ENCODE data around the gene MAG. TPM values are rescaled to one million over a fixed set of nuclear protein-coding genes. Genes with fewer than 3 reads are reported as not detected.

The MAG gene
- total RNA-seq, 6 experiments from 2014 or later = not detected

GRCh38 chr19:35309481-35310279 lies 17.7 kb downstream of the MAG start:
- H3K27ac Mint-ChIP-seq = no peak overlapping the region
- no peak overlapping the region for H3K4me3 Mint-ChIP-seq
- TF ChIP-seq, protein P1, sequence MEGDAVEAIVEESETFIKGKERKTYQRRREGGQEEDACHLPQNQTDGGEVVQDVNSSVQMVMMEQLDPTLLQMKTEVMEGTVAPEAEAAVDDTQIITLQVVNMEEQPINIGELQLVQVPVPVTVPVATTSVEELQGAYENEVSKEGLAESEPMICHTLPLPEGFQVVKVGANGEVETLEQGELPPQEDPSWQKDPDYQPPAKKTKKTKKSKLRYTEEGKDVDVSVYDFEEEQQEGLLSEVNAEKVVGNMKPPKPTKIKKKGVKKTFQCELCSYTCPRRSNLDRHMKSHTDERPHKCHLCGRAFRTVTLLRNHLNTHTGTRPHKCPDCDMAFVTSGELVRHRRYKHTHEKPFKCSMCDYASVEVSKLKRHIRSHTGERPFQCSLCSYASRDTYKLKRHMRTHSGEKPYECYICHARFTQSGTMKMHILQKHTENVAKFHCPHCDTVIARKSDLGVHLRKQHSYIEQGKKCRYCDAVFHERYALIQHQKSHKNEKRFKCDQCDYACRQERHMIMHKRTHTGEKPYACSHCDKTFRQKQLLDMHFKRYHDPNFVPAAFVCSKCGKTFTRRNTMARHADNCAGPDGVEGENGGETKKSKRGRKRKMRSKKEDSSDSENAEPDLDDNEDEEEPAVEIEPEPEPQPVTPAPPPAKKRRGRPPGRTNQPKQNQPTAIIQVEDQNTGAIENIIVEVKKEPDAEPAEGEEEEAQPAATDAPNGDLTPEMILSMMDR (IDR thresholded peaks at IDR 0.05) = no peak
- DNase-seq = no peak
- no peaks in the 10 kb centered on the region for H3K4me1 Mint-ChIP-seq (ENCODE audit: low read depth)
- H3K36me3 Mint-ChIP-seq (ENCODE audit: low read depth) = no peaks in the 10 kb centered on the region
- peaks cover 19% of the 10 kb centered on the region for H3K27me3 Mint-ChIP-seq (ENCODE audit: insufficient read depth)
- no peaks in the 10 kb centered on the region for H3K9me3 Mint-ChIP-seq

DNA sequence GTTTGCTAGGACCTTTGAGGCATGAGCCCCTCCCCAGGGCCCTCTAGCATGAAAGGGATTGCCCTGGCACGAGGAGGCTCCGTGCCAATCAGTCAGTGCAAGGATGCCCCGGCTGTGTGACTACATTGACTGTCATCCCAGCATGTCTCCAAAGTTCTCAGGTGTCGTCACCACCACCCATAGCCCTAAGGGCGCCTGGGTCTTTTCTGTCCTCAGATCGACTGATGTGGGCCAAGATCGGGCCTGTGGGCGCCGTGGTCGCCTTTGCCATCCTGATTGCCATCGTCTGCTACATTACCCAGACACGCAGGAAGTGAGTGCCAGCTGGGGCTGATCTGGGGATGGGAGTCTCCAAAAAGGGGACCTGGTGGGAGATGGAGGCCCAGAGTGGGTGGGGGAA lies 18.4 kb downstream of the MAG start:
- no peak for DNase-seq
- TF ChIP-seq, protein P1 (IDR thresholded peaks at IDR 0.05) = no peak
- no peak overlapping the region for H3K27ac Mint-ChIP-seq
- H3K4me1 Mint-ChIP-seq (ENCODE audit: low read depth) = no peaks in the 10 kb centered on the region
- no peak overlapping the region for H3K4me3 Mint-ChIP-seq
- H3K27me3 Mint-ChIP-seq (ENCODE audit: insufficient read depth) = peaks cover 19% of the 10 kb centered on the region
- no peaks in the 10 kb centered on the region for H3K36me3 Mint-ChIP-seq (ENCODE audit: low read depth)
- H3K9me3 Mint-ChIP-seq = no peaks in the 10 kb centered on the region

GRCh38 chr19:35310811-35311465 lies 19.0 kb downstream of the MAG start:
- no peak for DNase-seq
- Mint-ChIP-seq H3K27ac (no peak overlapping the region), H3K4me3 (no peak overlapping the region), H3K9me3 (no peaks in the 10 kb centered on the region), H3K27me3 (ENCODE audit: insufficient read depth) (peaks cover 19% of the 10 kb centered on the region), H3K4me1 (ENCODE audit: low read depth) (no peaks in the 10 kb centered on the region), H3K36me3 (ENCODE audit: low read depth) (no peaks in the 10 kb centered on the region)
- TF ChIP-seq, protein P1 (IDR thresholded peaks at IDR 0.05) = no peak

- TF ChIP-seq, protein P1 (IDR thresholded peaks at IDR 0.05) = no peak
- Mint-ChIP-seq H3K9me3 (no peaks in the 10 kb centered on the region), H3K4me3 (no peak overlapping the region), H3K36me3 (ENCODE audit: low read depth) (no peaks in the 10 kb centered on the region), H3K4me1 (ENCODE audit: low read depth) (no peaks in the 10 kb centered on the region), H3K27ac (no peak overlapping the region), H3K27me3 (ENCODE audit: insufficient read depth) (peaks cover 19% of the 10 kb centered on the region)
- no peak for DNase-seq
Observed at GRCh38 chr19:35311901-35312665, 20.1 kb downstream of the MAG start.

GRCh38 chr19:35313587-35313986 lies 21.6 kb downstream of the MAG start:
- TF ChIP-seq, protein P1 (IDR thresholded peaks at IDR 0.05) = no peak
- H3K27me3 Mint-ChIP-seq (ENCODE audit: insufficient read depth) = peaks cover 15% of the 10 kb centered on the region
- no peak overlapping the region for H3K4me3 Mint-ChIP-seq
- no peaks in the 10 kb centered on the region for H3K9me3 Mint-ChIP-seq
- peaks cover 3% of the 10 kb centered on the region for H3K4me1 Mint-ChIP-seq (ENCODE audit: low read depth)
- DNase-seq = no peak
- no peak overlapping the region for H3K27ac Mint-ChIP-seq
- no peaks in the 10 kb centered on the region for H3K36me3 Mint-ChIP-seq (ENCODE audit: low read depth)

Measured in HFFc6 (cell line).